GM12878 (cell line): ENCODE data around the gene THAP7. TPM values are rescaled to one million over a fixed set of nuclear protein-coding genes. Genes with fewer than 3 reads are reported as not detected.

ENCODE experiments used
- ATAC-seq: fragments of 200-7000 bp; cut with Tn5 transposase; 3 replicates; pipeline ENCODE4 v1.9.1; 2020; ENCODE audit warnings: mild to moderate bottlenecking, moderate library complexity
- BruUV-seq: library from RNA; stranded (reverse); fragments of 400-500 nt; replicated peaks from 2 replicates; lab custom pipeline; 2021; lab: Mats Ljungman, UMichigan
- CTCF ChIA-PET: fragments of 300-600 bp; sonication (Branson Sonifier 250); formaldehyde crosslinking; extraction: SDS; loops from one replicate; lab custom pipeline; 2021; ENCODE audit warnings: inconsistent platforms; lab: Yijun Ruan, JAX
- POLR2A ChIA-PET: fragments of 350-600 bp; formaldehyde crosslinking; extraction: SDS; loops from one replicate; lab custom pipeline; 2021; ENCODE audit warnings: inconsistent platforms; lab: Charles Lee
- RAD21 ChIA-PET: fragments of 300-600 bp; sonication (Branson Sonifier 250); formaldehyde crosslinking; loops from one replicate; lab custom pipeline; 2023; ENCODE audit warnings: antibody characterized with exemption; ENCODE audit not compliant: unreplicated experiment; lab: Charles Lee
- SMC1A ChIA-PET: fragments of 300-600 bp; sonication (Branson Sonifier 250); formaldehyde crosslinking; loops from one replicate; lab custom pipeline; 2023; ENCODE audit not compliant: unreplicated experiment, uncharacterized antibody; lab: Charles Lee
- DNase-seq: peaks from one replicate; pipeline ENCODE4 v3.0.0-alpha.2; 2011; ENCODE audit warnings: low read depth, low spot score
- FAIRE-seq: peaks from 3 replicates; lab custom pipeline; 2011; peaks lifted over from hg19 to GRCh38; lab: Jason Lieb, UNC
- H2AFZ ChIP-seq: 2 replicates; pipeline ENCODE4 v1.6.0; 2011; ENCODE audit warnings: low read depth, low read length, control low read depth; ENCODE audit not compliant: control insufficient read depth
- H3K27ac ChIP-seq: 2 replicates; pipeline ENCODE4 v1.5.1; 2011; ENCODE audit warnings: control low read depth; ENCODE audit not compliant: control insufficient read depth, insufficient read depth
- H3K27me3 ChIP-seq, 2 experiments: replicated peaks in 1 of 2; 2 replicates each; pipeline versions ENCODE4 v1.6.0 to v1.6.1; 2011; ENCODE audit warnings: low read length in 1 of 2; ENCODE audit not compliant: control insufficient read depth in 2 of 2, insufficient read depth in 2 of 2
- H3K36me3 ChIP-seq, 2 experiments: 2 replicates each; pipeline ENCODE4 v1.5.1; 2011; ENCODE audit warnings: low read length in 1 of 2; ENCODE audit not compliant: control insufficient read depth in 2 of 2, insufficient read depth in 2 of 2
- H3K4me1 ChIP-seq: 2 replicates; pipeline ENCODE4 v1.6.1; 2011; ENCODE audit warnings: mild to moderate bottlenecking, low read length, moderate library complexity, mixed read lengths; ENCODE audit not compliant: control insufficient read depth, insufficient read depth
- H3K4me2 ChIP-seq: 2 replicates; pipeline ENCODE4 v1.6.0; 2011; ENCODE audit warnings: control low read depth; ENCODE audit not compliant: control insufficient read depth, insufficient read depth
- H3K4me3 ChIP-seq: fragments of 200-600 bp; sonication (generic); 2 replicates; pipeline ENCODE4 v1.5.1; 2016
- H3K79me2 ChIP-seq: 2 replicates; pipeline ENCODE4 v1.6.0; 2011; ENCODE audit warnings: low read length; ENCODE audit not compliant: control insufficient read depth, insufficient read depth
- H3K9ac ChIP-seq: 2 replicates; pipeline ENCODE4 v1.8.0; 2011; ENCODE audit warnings: low read length, control low read depth, mixed read lengths; ENCODE audit not compliant: control insufficient read depth, insufficient read depth
- H3K9me3 ChIP-seq: replicated peaks from 3 replicates; pipeline ENCODE4 v1.5.1; 2011; ENCODE audit warnings: mild to moderate bottlenecking, low read length; ENCODE audit not compliant: control insufficient read depth, insufficient read depth
- H4K20me1 ChIP-seq: 2 replicates; pipeline ENCODE4 v1.6.0; 2011; ENCODE audit not compliant: control insufficient read depth, insufficient read depth
- ATF7 ChIP-seq: fragments of 450-650 bp; IDR thresholded peaks from 2 replicates; pipeline ENCODE4 v1.6.1; 2016; ENCODE audit warnings: low read depth, mild to moderate bottlenecking
- BHLHE40 ChIP-seq, 2 experiments: fragments of 450-650 bp in 1 of 2; IDR thresholded peaks; 2 replicates each; pipeline ENCODE4 v1.6.1; 2011 to 2017; ENCODE audit warnings: low read depth in 2 of 2, borderline replicate concordance in 1 of 2, improper control_type of control experiment in 1 of 2, low read length in 1 of 2, mild to moderate bottlenecking in 1 of 2
- CHD4 ChIP-seq: fragments of 200-600 bp; sonication (generic); IDR thresholded peaks from 2 replicates; pipeline ENCODE4 v1.6.1; 2016; ENCODE audit warnings: mild to moderate bottlenecking
- CREB1 ChIP-seq: IDR thresholded peaks from 2 replicates; pipeline ENCODE4 v1.6.1; 2012; ENCODE audit warnings: low read depth, mild to moderate bottlenecking, inconsistent platforms
- ESRRA ChIP-seq: IDR thresholded peaks from 2 replicates; pipeline ENCODE4 v1.6.1; 2012; ENCODE audit warnings: mild to moderate bottlenecking, low read length, improper control_type of control experiment
- HDGF ChIP-seq: fragments of 450-650 bp; IDR thresholded peaks from 2 replicates; pipeline ENCODE4 v1.6.1; 2016; ENCODE audit warnings: antibody characterized with exemption
- MEF2A ChIP-seq: IDR thresholded peaks from 2 replicates; pipeline ENCODE4 v1.6.1; 2011; ENCODE audit warnings: low read depth, mild to moderate bottlenecking, low read length, moderate library complexity; ENCODE audit not compliant: insufficient read depth
- NFYA ChIP-seq: IDR thresholded peaks from 2 replicates; pipeline ENCODE4 v1.6.1; 2011; ENCODE audit warnings: low read depth, mild to moderate bottlenecking, low read length, improper control_type of control experiment, borderline replicate concordance
- NR2C1 ChIP-seq: fragments of 450-650 bp; IDR thresholded peaks from 2 replicates; pipeline ENCODE4 v1.6.1; 2017; ENCODE audit warnings: antibody characterized with exemption, mild to moderate bottlenecking, moderate library complexity
- PAX5 ChIP-seq: IDR thresholded peaks from 2 replicates; pipeline ENCODE4 v1.6.1; 2011; ENCODE audit warnings: low read depth, low read length, borderline replicate concordance
- RAD51 ChIP-seq: fragments of 450-650 bp; IDR thresholded peaks from 2 replicates; pipeline ENCODE4 v1.6.1; 2016; ENCODE audit warnings: moderate library complexity, mild to moderate bottlenecking, inconsistent platforms
- TCF7 ChIP-seq: IDR thresholded peaks from 2 replicates; pipeline ENCODE4 v1.6.1; 2014; ENCODE audit warnings: antibody characterized with exemption, borderline replicate concordance
- WGBS: methylation state at CpG from one replicate; pipeline ENCODE4 v1.1.6; 2016; ENCODE audit warnings: low lambda C conversion rate; ENCODE audit not compliant: insufficient replicate concordance, insufficient coverage; ENCODE audit errors: missing lambda C conversion rate; 5-methylcytosine and 5-hydroxymethylcytosine counted together
- in situ Hi-C: fragments of 300-500 bp; cut with MboI; formaldehyde crosslinking; loops from 9 replicates; pipeline ENCODE4 v1.14.3; 2018; ENCODE audit warnings: mixed read lengths
- intact Hi-C: fragments of 100-400 bp; cut with micrococcal nuclease; formaldehyde crosslinking; loops from one replicate; pipeline ENCODE4 v1.14.2; 2022; ENCODE audit not compliant: unreplicated experiment
- polyA plus RNA-seq, 11 experiments: library from polyadenylated mRNA; depleted of rRNA in 4 of 11; unstranded in 6 of 11; stranded (reverse) in 5 of 11; fragments of >200 nt; fragmentation: Nextera tagmentation in 4 of 11; fragmentation: Illumina TruSeq in 1 of 11; extraction: Ambion mirVana in 4 of 11; extraction: Trizol in 1 of 11; gene quantifications; 1 replicate in 1 of 11; 2 replicates in 10 of 11; pipeline versions ENCODE4 v1.2.1 to v1.2.3, GENCODE V29; 2011 to 2016; ENCODE audit warnings: inconsistent platforms in 2 of 11, missing spikeins in 2 of 11, low read depth in 1 of 11
- total RNA-seq, 4 experiments: library from RNA; depleted of rRNA in 3 of 4; stranded (reverse); fragments of >200 nt in 3 of 4; fragmentation: Illumina TruSeq in 1 of 4; extraction: Trizol in 1 of 4; gene quantifications; 2 replicates each; pipeline versions ENCODE4 v1.2.1 to v1.2.3, GENCODE V29; 2013 to 2021
- TF ChIP-seq, protein P1 (sequence below): IDR thresholded peaks from 2 replicates; pipeline ENCODE4 v1.6.1; 2012; ENCODE audit warnings: low read length, inconsistent platforms
- TF ChIP-seq, protein P2 (sequence below): IDR thresholded peaks from 2 replicates; pipeline ENCODE4 v1.6.1; 2011; ENCODE audit warnings: mild to moderate bottlenecking, low read depth, low read length, moderate library complexity; ENCODE audit not compliant: insufficient replicate concordance
- TF ChIP-seq, protein P3 (sequence below): fragments of 450-650 bp; IDR thresholded peaks from 2 replicates; pipeline ENCODE4 v1.6.1; 2018; ENCODE audit warnings: mild to moderate bottlenecking, low read depth, moderate library complexity; ENCODE audit not compliant: partially characterized antibody
- TF ChIP-seq, protein P4 (sequence below): fragments of 450-650 bp; IDR thresholded peaks from 2 replicates; pipeline ENCODE4 v1.6.1; 2014; ENCODE audit warnings: mild to moderate bottlenecking

The THAP7 gene
- total and polyA plus RNA-seq, 10 of the 15 experiments (the other 5 are each of a cell fraction or from before 2014, with no cell fraction given): 0.66 to 58.3 (median 26.3) TPM

DNA sequence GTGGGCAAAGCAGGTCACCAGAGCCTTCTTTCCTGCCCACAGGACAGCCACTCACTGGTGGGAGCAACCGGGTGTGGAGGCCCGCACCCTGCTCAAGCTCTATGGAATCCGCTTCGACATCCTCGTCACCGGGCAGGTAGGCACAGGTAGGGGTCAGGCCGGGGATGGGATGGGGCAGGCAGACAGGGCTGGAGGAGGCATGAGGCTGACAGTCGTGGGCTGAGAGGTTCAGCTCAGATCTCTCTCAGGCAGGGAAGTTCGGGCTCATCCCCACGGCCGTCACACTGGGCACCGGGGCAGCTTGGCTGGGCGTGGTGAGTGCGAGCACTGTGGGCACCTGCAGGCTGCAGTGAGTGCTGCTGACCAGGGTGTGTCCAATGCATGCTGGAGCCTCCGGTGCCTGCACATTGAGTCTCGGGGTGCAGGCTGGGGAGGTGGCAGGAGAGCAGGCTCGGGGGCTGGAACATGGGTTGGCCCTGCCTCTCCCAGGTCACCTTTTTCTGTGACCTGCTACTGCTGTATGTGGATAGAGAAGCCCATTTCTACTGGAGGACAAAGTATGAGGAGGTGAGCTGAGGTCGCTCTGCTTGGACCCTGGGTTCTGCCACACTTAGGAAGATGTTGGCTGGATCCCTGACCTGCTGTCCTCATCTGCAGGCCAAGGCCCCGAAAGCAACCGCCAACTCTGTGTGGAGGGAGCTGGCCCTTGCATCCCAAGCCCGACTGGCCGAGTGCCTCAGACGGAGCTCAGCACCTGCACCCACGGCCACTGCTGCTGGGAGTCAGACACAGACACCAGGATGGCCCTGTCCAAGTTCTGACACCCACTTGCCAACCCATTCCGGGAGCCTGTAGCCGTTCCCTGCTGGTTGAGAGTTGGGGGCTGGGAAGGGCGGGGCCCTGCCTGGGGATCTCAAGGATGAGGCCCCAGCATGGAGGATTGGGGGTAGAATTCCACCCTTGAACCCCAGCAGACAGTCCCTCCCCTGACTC is 24.1 kb upstream of the THAP7 start:
- Histone ChIP-seq H4K20me1 (no peaks in the 10 kb centered on the region), H3K9me3 (no peaks in the 10 kb centered on the region), H3K4me2 (no peak overlapping the region), H3K36me3 (no peaks in the 10 kb centered on the region), H2AFZ (no peak overlapping the region), H3K9ac (no peak overlapping the region), H3K4me1 (peaks cover 7% of the 10 kb centered on the region), H3K27ac (no peak overlapping the region), H3K27me3 (no peaks in the 10 kb centered on the region), H3K4me3 (no peak overlapping the region), H3K79me2 (no peaks in the 10 kb centered on the region)
- ChIA-PET RAD21 (no interaction called here), POLR2A (no interaction called here), SMC1A (no interaction called here), CTCF (no interaction called here)
- BruUV-seq: no TSS peak
- TF ChIP-seq, protein P1, sequence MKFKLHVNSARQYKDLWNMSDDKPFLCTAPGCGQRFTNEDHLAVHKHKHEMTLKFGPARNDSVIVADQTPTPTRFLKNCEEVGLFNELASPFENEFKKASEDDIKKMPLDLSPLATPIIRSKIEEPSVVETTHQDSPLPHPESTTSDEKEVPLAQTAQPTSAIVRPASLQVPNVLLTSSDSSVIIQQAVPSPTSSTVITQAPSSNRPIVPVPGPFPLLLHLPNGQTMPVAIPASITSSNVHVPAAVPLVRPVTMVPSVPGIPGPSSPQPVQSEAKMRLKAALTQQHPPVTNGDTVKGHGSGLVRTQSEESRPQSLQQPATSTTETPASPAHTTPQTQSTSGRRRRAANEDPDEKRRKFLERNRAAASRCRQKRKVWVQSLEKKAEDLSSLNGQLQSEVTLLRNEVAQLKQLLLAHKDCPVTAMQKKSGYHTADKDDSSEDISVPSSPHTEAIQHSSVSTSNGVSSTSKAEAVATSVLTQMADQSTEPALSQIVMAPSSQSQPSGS: no peak
- TF ChIP-seq ESRRA (no peak), BHLHE40 (IDR thresholded peaks at IDR 0.05; ENCODE audit: borderline replicate concordance in 1 of 2, low read depth in 2 of 2, low read length in 1 of 2) (no peak), CHD4 (no peak), CREB1 (no peak), TCF7 (no peak), NR2C1 (no peak), MEF2A (no peak), RAD51 (no peak), ATF7 (no peak), HDGF (no peak), PAX5 (no peak), NFYA (no peak)
- TF ChIP-seq, protein P2, sequence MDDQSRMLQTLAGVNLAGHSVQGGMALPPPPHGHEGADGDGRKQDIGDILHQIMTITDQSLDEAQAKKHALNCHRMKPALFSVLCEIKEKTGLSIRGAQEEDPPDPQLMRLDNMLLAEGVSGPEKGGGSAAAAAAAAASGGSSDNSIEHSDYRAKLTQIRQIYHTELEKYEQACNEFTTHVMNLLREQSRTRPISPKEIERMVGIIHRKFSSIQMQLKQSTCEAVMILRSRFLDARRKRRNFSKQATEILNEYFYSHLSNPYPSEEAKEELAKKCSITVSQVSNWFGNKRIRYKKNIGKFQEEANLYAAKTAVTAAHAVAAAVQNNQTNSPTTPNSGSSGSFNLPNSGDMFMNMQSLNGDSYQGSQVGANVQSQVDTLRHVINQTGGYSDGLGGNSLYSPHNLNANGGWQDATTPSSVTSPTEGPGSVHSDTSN: no peak
- TF ChIP-seq, protein P3, sequence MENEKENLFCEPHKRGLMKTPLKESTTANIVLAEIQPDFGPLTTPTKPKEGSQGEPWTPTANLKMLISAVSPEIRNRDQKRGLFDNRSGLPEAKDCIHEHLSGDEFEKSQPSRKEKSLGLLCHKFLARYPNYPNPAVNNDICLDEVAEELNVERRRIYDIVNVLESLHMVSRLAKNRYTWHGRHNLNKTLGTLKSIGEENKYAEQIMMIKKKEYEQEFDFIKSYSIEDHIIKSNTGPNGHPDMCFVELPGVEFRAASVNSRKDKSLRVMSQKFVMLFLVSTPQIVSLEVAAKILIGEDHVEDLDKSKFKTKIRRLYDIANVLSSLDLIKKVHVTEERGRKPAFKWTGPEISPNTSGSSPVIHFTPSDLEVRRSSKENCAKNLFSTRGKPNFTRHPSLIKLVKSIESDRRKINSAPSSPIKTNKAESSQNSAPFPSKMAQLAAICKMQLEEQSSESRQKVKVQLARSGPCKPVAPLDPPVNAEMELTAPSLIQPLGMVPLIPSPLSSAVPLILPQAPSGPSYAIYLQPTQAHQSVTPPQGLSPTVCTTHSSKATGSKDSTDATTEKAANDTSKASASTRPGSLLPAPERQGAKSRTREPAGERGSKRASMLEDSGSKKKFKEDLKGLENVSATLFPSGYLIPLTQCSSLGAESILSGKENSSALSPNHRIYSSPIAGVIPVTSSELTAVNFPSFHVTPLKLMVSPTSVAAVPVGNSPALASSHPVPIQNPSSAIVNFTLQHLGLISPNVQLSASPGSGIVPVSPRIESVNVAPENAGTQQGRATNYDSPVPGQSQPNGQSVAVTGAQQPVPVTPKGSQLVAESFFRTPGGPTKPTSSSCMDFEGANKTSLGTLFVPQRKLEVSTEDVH: no peak
- TF ChIP-seq, protein P4, sequence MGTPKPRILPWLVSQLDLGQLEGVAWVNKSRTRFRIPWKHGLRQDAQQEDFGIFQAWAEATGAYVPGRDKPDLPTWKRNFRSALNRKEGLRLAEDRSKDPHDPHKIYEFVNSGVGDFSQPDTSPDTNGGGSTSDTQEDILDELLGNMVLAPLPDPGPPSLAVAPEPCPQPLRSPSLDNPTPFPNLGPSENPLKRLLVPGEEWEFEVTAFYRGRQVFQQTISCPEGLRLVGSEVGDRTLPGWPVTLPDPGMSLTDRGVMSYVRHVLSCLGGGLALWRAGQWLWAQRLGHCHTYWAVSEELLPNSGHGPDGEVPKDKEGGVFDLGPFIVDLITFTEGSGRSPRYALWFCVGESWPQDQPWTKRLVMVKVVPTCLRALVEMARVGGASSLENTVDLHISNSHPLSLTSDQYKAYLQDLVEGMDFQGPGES: no peak
- ATAC-seq (no peak), FAIRE-seq (no peak), DNase-seq (no peak)
- in situ Hi-C loops (no loop called here), intact Hi-C loops (no loop called here)
- WGBS: 59% methylated on average over 27 of the region's 27 CpGs
